NB4 (cell line): ENCODE measurements around the gene TMEM107.

ENCODE experiments used
- DNase-seq: peaks from one replicate; pipeline ENCODE4 v3.0.0; 2010; ENCODE audit warnings: low read depth
- H3K4me3 ChIP-seq: one replicate; pipeline ENCODE4 v1.5.1; 2011; ENCODE audit warnings: mild to moderate bottlenecking, low read depth, low read length, moderate library complexity
- MYC ChIP-seq: IDR thresholded peaks from 2 replicates; pipeline ENCODE4 v1.6.1; 2011; ENCODE audit warnings: low read depth, low read length
- POLR2A ChIP-seq: IDR thresholded peaks from 2 replicates; pipeline ENCODE4 v1.6.1; 2011; ENCODE audit warnings: mild to moderate bottlenecking; ENCODE audit not compliant: insufficient read length; ENCODE audit errors: extremely low read depth
- TF ChIP-seq, protein P1 (sequence below): IDR thresholded peaks from 2 replicates; pipeline ENCODE4 v1.6.1; 2011; ENCODE audit warnings: low read depth, low read length
- TF ChIP-seq, protein P2 (sequence below): IDR thresholded peaks from one replicate; pipeline ENCODE4 v1.5.1; 2012; ENCODE audit warnings: low read depth, low read length

The TMEM107 gene

DNA sequence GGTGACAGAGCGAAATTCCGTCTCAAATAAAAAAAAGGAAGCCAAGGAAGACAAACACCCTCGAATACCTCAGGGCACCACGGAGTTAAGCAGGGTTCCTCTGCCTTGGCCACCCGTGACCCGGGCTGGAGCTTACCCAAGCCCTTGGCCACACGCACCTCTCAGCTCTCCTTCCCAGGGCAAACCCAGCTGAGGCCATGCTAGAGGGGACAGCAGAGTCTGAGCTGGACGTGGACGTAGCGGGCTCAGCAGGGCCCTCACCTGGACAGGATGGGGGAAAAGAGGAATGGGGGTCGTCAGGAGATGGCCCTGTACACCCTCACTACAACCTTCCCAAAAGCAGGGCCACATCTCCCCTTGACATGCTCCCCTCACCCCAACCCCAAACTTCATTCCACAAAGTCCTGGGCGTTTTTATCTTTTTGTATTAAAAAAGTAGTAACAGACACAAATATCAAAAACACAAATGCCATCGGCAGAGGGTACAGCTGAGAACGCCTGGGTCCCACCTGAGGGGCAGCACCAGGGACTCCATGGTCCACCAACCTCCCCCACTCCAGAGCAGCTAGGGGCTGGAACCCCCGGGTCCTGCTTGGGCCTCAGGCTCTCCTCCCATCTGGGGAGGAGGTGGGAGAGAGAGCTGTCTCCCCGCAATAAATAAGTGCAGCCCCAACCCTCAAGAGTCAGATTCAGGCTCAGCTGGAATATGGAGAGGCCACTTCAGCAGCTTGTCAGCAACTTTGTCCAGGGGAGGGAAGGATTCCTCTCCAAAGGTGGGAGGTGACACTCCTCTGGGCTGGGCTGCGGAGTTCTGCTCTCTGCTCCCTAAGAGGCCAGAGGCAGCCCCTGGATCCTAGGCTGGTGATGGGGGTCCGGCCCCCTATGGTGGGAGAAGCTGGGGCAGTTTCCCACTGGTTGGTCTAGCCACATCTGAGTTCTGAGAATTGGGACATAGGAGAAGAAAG lies 35.8 kb downstream of the TMEM107 start:
- H3K4me3 ChIP-seq, result no peak overlapping the region
- TF ChIP-seq, protein P1, sequence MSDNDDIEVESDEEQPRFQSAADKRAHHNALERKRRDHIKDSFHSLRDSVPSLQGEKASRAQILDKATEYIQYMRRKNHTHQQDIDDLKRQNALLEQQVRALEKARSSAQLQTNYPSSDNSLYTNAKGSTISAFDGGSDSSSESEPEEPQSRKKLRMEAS, result no peak
- TF ChIP-seq POLR2A (no peak), MYC (no peak)
- TF ChIP-seq, protein P2, sequence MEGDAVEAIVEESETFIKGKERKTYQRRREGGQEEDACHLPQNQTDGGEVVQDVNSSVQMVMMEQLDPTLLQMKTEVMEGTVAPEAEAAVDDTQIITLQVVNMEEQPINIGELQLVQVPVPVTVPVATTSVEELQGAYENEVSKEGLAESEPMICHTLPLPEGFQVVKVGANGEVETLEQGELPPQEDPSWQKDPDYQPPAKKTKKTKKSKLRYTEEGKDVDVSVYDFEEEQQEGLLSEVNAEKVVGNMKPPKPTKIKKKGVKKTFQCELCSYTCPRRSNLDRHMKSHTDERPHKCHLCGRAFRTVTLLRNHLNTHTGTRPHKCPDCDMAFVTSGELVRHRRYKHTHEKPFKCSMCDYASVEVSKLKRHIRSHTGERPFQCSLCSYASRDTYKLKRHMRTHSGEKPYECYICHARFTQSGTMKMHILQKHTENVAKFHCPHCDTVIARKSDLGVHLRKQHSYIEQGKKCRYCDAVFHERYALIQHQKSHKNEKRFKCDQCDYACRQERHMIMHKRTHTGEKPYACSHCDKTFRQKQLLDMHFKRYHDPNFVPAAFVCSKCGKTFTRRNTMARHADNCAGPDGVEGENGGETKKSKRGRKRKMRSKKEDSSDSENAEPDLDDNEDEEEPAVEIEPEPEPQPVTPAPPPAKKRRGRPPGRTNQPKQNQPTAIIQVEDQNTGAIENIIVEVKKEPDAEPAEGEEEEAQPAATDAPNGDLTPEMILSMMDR, result no peak
- DNase-seq, result no peak

DNA sequence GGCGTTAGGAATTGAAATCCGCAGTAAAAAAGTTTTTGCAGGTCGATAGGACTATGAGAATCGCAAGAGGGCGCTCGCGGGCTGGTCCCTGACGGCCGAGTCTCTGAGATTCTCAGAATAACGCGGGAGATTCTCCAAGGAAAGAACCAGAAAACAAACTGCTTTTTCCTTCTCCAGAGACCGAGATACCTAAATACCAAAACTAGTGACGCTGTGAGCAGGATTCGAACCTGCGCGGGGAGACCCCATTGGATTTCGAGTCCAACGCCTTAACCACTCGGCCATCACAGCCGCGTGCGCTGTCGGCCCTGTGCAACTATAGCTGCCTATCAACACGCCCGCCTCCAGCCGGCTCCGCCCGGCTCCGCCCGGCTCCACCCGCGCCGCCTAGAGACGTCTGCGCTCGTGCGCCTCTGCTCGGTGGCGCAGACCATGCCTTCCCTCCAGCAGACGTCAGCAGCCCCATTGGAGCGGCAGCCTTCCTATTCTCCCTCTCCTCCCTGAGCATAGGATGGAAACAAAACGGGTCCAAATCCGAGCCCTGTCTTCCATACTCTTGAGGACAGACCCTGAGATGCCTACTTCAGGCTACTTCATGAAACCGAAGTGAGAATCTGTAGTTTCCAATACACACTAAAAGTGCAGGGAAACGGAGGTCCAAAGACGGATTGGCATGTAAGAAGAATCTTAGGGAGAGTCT lies 37.4 kb downstream of the TMEM107 start:
- TF ChIP-seq, protein P1, result peak; percentile 82
- TF ChIP-seq POLR2A (peak; percentile 54), MYC (peak; percentile 76)
- TF ChIP-seq, protein P2, result peak; percentile 71
- H3K4me3 ChIP-seq, result peak overlapping the region; percentile 69
- peak; percentile 93 for DNase-seq

DNA sequence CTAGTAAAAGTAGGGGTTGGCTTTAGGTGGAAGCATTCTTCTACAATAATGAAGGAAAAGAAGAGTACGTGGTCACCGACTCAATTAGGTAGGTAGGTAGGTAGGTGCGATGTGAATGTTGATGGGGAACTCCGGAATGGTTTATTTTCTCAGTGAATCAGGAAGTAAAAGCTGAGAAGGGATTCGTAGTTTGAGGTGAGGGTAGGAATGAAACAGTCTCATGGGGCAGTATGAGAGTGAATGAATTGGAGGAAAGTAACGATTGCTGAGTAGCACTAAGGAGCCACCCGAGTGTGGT lies 37.9 kb downstream of the TMEM107 start:
- no peak for DNase-seq
- TF ChIP-seq, protein P1, result no peak
- TF ChIP-seq MYC (no peak), POLR2A (no peak)
- TF ChIP-seq, protein P2, result no peak
- peak overlapping the region; percentile 55 for H3K4me3 ChIP-seq

DNA sequence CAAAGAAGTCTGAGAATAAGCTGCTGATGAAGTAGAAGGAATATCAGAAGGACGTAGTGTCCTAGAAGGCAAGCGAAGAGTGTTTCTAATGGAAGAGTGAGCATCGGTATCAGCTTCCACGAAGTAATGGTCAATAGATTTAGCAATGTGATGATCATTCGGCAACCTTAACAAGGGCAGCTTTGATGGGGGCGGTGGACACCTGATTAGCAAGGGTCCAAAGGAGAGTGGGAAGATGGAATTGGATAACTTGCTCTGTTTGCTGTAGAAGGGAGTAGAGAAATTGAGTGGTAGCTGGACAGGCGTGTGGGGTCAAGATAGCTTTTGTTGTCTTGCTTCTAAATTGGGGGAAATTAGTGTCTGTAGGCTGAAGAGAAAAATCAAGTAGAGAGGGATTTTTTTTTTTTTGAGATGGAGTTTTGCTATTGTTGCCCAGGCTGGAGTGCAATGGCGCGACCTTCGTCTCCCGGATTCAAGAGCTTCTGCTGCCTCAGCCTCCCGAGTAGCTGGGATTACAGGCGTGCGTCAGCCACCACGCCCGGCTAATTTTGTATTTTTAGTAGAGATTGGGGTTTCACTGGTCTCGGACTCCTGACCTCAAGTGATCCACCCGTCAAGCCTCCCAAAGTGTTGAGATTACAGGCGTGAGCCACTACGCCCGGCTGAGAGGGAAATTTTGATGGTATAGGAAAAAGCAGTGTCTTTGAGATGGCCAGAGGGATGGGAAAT lies 38.4 kb downstream of the TMEM107 start:
- H3K4me3 ChIP-seq, result peak overlapping the region; percentile 55
- DNase-seq, result no peak
- TF ChIP-seq MYC, result no peak
- TF ChIP-seq POLR2A, result no peak
- TF ChIP-seq, protein P1, result no peak
- TF ChIP-seq, protein P2, result no peak

DNA sequence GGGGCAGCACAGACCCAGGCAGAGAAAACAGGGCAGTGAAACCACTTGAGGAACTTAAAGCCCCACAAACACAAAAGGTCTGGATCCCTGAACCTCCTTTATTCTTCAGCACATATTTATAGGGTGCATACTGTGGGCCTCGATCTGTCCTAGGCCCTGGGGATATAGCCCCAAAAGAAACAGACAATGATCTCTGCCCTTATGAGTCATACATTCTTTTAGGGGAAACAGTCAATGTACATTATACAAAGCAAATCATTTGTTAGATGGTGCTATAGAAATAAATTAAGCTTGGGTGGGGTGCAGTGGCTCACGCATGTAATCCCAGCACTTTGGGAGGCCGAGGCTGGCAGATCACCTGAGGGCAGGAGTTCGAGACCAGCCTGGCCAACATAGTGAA lies 42.2 kb downstream of the TMEM107 start:
- no peak overlapping the region for H3K4me3 ChIP-seq
- TF ChIP-seq, protein P1, result no peak
- TF ChIP-seq MYC (no peak), POLR2A (no peak)
- TF ChIP-seq, protein P2, result no peak
- no peak for DNase-seq
